Upper lobe of right lung (tissue), 1 donor: Measurements from ENCODE around the gene AP5B1. TPM values are rescaled to one million over a fixed set of nuclear protein-coding genes. Genes with fewer than 3 reads are reported as not detected.

Source experiments
- ATAC-seq: fragments of 200-7000 bp; cut with Tn5 transposase; one replicate; pipeline ENCODE4 v1.9.1; 2020; ENCODE audit warnings: mild to moderate bottlenecking, moderate library complexity
- DNase-seq: peaks from one replicate; pipeline ENCODE4 v3.0.0-alpha.2; 2020
- H3K27ac ChIP-seq: fragments of 200-600 bp; one replicate; pipeline ENCODE4 v1.8.0; 2022
- H3K27me3 ChIP-seq: fragments of 200-600 bp; one replicate; pipeline ENCODE4 v1.8.0; 2022; ENCODE audit warnings: mild to moderate bottlenecking
- H3K36me3 ChIP-seq: fragments of 200-600 bp; one replicate; pipeline ENCODE4 v1.8.0; 2022
- H3K4me1 ChIP-seq: fragments of 200-600 bp; one replicate; pipeline ENCODE4 v1.8.0; 2022
- H3K4me3 ChIP-seq: fragments of 200-600 bp; one replicate; pipeline ENCODE4 v1.8.0; 2022; ENCODE audit warnings: mild to moderate bottlenecking
- H3K9me3 ChIP-seq: fragments of 200-600 bp; one replicate; pipeline ENCODE4 v1.8.0; 2022
- CTCF ChIP-seq: fragments of 200-600 bp; IDR thresholded peaks from one replicate; pipeline ENCODE4 v1.8.0; 2022; ENCODE audit warnings: antibody characterized with exemption
- intact Hi-C: fragments of 100-400 bp; cut with DNase I; formaldehyde crosslinking; loops from one replicate; pipeline ENCODE4 v1.11.0; 2022
- total RNA-seq: library from RNA; stranded (reverse); fragmentation: NEBNext Ultra II Directional; extraction: Animal tissue kit (Norgen Biotek cat#: 25700); gene quantifications from one replicate; pipeline ENCODE4 v1.2.1, GENCODE V29; 2021
- donor health status: DM: no; HTN: yes; CAD: no; lungs with severe emphysema.

AP5B1 gene
- total RNA-seq, 1 donor from 2014 or later: 35.6 TPM

DNA sequence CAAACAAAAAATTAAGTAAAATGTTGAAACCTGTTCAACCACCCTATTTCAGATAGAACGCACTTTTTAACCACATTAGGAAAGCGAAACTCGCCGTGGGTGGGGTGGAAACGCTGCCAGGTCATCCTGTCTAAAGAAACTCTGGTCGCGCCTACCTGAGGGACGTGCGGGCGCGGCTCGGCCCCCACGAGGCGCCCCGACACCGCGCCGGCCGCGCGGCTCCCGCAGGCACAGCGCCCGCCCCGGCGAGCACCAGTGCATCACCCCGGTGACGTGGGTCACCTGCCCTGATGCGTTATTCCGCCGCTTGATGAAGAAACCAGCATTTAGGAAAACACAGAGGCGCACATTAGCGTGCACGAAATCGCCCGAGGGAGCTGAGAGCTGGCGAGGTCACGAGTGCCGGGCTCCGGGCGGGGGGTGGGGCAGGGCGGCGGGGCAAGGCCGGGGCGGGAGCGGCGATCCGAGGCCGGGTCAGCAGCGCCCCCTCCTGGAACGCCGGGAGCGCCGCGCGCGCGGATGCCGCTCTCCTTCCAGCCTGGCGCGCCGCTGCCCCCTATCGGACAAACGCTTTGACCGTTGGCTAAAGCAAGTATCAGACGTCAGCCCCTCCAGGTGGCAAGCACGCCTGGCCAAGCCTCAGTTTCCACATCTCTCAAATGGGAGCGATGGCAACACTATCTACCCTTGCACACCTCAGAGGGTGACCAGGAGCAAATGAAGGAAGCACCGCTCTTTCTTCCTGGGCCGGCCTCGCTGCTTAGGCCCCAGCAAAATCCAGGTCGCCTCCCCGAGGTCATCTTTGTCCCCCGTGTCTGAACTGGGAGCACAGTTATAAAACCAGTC, 37.3 kb upstream of the AP5B1 start:
- ATAC-seq: peak; percentile 97
- peaks cover 19% of the 10 kb centered on the region for H3K4me1 ChIP-seq
- peak; percentile 99 for TF ChIP-seq CTCF
- H3K4me3 ChIP-seq: peak overlapping the region; percentile 64
- H3K36me3 ChIP-seq: no peaks in the 10 kb centered on the region
- peak; percentile 97 for DNase-seq
- intact Hi-C loops: loop anchor here (10.0 kb wide), 1 partner anchor 103 kb away; the partner anchor contains the start of gene KAT5
- H3K9me3 ChIP-seq: no peaks in the 10 kb centered on the region
- H3K27ac ChIP-seq: peak overlapping the region; percentile 84
- H3K27me3 ChIP-seq: no peaks in the 10 kb centered on the region

- no peaks in the 10 kb centered on the region for H3K27me3 ChIP-seq
- DNase-seq: no peak
- peak overlapping the region; percentile 84 for H3K27ac ChIP-seq
- no peaks in the 10 kb centered on the region for H3K36me3 ChIP-seq
- no peak for TF ChIP-seq CTCF
- H3K4me1 ChIP-seq: peaks cover 19% of the 10 kb centered on the region
- intact Hi-C loops: loop anchor here (10.0 kb wide), 1 partner anchor 103 kb away; the partner anchor contains the start of gene KAT5
- peak overlapping the region; percentile 64 for H3K4me3 ChIP-seq
- H3K9me3 ChIP-seq: no peaks in the 10 kb centered on the region
- no peak for ATAC-seq
Measured at GRCh38 chr11:65817312-65817834, 36.6 kb upstream of the AP5B1 start.

DNA sequence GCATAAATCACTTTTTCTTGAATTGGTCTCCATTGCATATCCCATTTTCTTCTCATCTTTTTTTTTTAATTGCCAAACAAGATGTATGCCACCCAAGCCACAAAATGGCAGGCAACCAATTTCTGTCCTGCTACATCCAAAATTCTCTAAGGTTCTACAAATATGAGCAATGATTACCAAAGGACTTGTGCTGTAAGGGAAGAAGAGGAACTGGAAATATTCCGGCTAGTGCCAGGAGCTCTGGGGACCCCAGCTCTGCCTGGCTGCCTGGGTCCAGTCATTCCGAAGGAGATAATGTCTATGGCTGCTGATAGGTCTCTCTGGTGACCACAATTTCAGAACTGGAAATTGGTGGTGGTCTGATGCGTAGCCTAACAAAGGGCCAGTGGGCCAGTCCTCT, 35.9 kb upstream of the AP5B1 start:
- no peaks in the 10 kb centered on the region for H3K27me3 ChIP-seq
- TF ChIP-seq CTCF: no peak
- no peak for ATAC-seq
- H3K36me3 ChIP-seq: no peaks in the 10 kb centered on the region
- intact Hi-C loops: loop anchor here (10.0 kb wide), 1 partner anchor 102 kb away; the partner anchor contains the start of gene KAT5
- H3K4me1 ChIP-seq: peaks cover 19% of the 10 kb centered on the region
- no peak for DNase-seq
- peak overlapping the region; percentile 64 for H3K4me3 ChIP-seq
- peak overlapping the region; percentile 84 for H3K27ac ChIP-seq
- no peaks in the 10 kb centered on the region for H3K9me3 ChIP-seq

GRCh38 chr11:65814986-65815565, 34.3 kb upstream of the AP5B1 start:
- Histone ChIP-seq H3K4me3 (no peak overlapping the region), H3K27me3 (no peaks in the 10 kb centered on the region), H3K4me1 (peaks cover 19% of the 10 kb centered on the region), H3K36me3 (no peaks in the 10 kb centered on the region), H3K9me3 (no peaks in the 10 kb centered on the region), H3K27ac (peak overlapping the region; percentile 60)
- ATAC-seq: no peak
- no peak for DNase-seq
- TF ChIP-seq CTCF: no peak
- intact Hi-C loops: loop anchor here (10.0 kb wide), 1 partner anchor 100 kb away; the partner anchor contains the start of gene KAT5

DNA sequence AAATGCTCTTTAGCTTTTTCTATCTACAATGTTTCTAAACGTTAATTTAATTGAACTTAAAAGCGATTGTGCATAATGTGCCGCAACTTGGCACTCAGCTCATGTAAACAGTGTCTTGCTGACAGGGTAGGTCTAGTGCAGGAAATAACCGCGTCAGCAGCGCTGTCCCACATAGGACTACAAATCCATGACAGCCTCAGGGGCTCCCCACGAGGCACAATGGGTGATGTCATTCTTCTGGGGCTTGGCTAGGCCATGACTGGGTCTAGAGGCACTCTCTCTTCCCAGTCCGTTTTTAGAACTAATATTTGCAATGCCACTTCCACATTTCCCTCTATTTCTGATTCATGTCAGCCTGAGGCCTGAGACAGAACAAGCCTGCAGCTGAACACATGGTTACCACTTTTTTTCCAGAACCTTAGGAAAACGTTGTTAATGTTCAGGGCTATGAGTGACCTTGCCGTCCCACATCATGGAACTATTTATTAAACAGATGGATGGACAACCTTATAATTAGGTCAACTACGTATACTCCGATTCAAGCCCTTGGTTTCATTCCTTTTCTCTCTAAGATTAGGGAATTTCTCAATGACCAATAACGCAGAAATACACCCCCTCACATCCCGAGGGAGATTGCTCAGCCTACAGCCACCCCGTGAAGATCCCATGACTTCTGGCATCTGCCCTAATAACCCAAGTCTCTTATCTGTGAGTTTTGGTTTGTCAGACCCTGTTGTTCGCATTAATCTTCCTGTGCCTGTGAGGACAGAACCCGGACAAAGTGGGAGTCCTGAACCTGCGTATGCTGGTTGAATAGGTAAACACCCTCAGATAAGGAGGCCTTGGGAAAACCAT, 33.6 kb upstream of the AP5B1 start:
- peak overlapping the region; percentile 60 for H3K27ac ChIP-seq
- intact Hi-C loops: loop anchor here (10.0 kb wide), 1 partner anchor 100 kb away; the partner anchor contains the start of gene KAT5
- H3K4me3 ChIP-seq: no peak overlapping the region
- TF ChIP-seq CTCF: no peak
- DNase-seq (peak; percentile 74), ATAC-seq (peak; percentile 65)
- H3K9me3 ChIP-seq: no peaks in the 10 kb centered on the region
- H3K36me3 ChIP-seq: no peaks in the 10 kb centered on the region
- H3K4me1 ChIP-seq: peaks cover 19% of the 10 kb centered on the region
- no peaks in the 10 kb centered on the region for H3K27me3 ChIP-seq
